Adrenal gland (tissue), 5 donors: ENCODE measurements around the gene SRCIN1.

Experiments
- POLR2A ChIP-seq, 2 donors: fragments of 450-650 bp; IDR thresholded peaks; one replicate each; pipeline ENCODE4 v1.6.1; 2017; ENCODE audit warnings: antibody characterized with exemption in 2 of 2, mild to moderate bottlenecking in 2 of 2, moderate library complexity in 1 of 2
- TF ChIP-seq, protein P1 (sequence below), 6 experiments: fragments of 450-650 bp in 4 of 6; fragments of 200-600 bp in 2 of 6; sonication (generic) in 1 of 6; IDR thresholded peaks; 1 replicate in 5 of 6; 2 replicates in 1 of 6; pipeline versions ENCODE4 v1.5.1 to v1.8.0; 2016 to 2021; ENCODE audit warnings: antibody characterized with exemption in 6 of 6, mild to moderate bottlenecking in 2 of 6, moderate library complexity in 1 of 6
- donor health status: DM: no; HTN: no; CAD: no.

DNA sequence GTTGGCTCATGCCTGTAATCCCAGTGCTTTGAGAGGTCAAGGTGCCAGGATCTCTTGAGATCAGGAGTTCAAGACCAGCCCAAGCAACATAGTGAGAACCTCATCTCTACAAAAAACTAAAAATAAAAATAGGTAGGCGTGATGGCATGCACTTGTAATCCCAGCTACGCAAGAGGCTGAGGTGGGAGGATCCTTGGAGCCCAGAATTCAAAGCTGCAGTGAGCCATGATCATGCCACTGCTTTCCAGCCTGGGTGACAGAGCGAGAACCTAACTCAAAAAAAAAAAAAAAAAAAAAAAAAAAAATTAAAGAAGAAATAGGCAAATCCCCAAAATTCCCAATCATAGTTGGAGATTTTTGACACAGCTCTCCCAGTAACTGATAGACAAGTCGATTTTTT, 32.2 kb upstream of the SRCIN1 start:
- TF ChIP-seq, protein P1, sequence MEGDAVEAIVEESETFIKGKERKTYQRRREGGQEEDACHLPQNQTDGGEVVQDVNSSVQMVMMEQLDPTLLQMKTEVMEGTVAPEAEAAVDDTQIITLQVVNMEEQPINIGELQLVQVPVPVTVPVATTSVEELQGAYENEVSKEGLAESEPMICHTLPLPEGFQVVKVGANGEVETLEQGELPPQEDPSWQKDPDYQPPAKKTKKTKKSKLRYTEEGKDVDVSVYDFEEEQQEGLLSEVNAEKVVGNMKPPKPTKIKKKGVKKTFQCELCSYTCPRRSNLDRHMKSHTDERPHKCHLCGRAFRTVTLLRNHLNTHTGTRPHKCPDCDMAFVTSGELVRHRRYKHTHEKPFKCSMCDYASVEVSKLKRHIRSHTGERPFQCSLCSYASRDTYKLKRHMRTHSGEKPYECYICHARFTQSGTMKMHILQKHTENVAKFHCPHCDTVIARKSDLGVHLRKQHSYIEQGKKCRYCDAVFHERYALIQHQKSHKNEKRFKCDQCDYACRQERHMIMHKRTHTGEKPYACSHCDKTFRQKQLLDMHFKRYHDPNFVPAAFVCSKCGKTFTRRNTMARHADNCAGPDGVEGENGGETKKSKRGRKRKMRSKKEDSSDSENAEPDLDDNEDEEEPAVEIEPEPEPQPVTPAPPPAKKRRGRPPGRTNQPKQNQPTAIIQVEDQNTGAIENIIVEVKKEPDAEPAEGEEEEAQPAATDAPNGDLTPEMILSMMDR (IDR thresholded peaks at IDR 0.05) = no peak
- TF ChIP-seq POLR2A (IDR thresholded peaks at IDR 0.05) = no peak
